ENCODE measurements around the gene VIP.

The VIP gene

DNA sequence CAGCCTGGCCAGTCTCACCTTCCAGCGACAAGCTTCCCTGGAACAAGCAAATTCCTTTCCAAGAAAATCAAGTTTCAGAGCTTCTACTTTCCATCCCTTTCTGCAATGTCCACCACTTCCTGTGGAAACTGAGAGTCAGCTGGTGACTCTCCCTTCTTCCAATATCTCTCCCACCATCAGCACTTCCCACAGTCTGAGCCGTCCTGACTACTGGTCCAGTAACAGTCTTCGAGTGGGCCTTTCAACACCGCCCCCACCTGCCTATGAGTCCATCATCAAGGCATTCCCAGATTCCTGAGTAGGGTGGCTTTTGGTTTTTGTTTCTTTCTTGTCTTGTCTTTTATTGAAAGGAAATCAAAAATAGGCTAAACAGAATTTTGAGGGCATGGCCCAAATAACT is 28.6 kb upstream of the VIP start:
- H3K4me3 ChIP-seq (ENCODE audit: low read depth, low read length) = no peak overlapping the region
- DNase-seq (ENCODE audit: low read depth) = no peak
- TF ChIP-seq, protein P1, sequence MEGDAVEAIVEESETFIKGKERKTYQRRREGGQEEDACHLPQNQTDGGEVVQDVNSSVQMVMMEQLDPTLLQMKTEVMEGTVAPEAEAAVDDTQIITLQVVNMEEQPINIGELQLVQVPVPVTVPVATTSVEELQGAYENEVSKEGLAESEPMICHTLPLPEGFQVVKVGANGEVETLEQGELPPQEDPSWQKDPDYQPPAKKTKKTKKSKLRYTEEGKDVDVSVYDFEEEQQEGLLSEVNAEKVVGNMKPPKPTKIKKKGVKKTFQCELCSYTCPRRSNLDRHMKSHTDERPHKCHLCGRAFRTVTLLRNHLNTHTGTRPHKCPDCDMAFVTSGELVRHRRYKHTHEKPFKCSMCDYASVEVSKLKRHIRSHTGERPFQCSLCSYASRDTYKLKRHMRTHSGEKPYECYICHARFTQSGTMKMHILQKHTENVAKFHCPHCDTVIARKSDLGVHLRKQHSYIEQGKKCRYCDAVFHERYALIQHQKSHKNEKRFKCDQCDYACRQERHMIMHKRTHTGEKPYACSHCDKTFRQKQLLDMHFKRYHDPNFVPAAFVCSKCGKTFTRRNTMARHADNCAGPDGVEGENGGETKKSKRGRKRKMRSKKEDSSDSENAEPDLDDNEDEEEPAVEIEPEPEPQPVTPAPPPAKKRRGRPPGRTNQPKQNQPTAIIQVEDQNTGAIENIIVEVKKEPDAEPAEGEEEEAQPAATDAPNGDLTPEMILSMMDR (IDR thresholded peaks at IDR 0.05; ENCODE audit: control insufficient read depth, extremely low read depth, insufficient read depth) = no peak

DNA sequence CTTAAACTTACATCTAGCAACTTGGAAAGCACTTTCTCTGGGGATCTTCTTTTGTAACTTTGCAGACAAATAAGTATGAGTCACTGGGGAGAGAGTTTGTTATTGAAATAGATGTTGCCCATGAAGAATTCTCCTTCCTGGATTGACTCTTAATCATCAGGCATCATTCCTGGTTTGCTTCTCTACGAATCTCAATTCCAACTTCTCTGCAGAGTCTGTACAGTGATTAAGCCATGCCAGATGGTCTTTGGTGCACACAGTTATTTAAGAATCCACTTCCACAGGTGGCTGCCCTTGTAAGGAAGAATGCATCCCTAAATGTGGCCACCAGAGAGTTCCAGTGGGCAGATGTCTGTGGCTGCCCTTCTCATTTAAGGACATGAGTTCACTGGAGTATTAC is 27.2 kb upstream of the VIP start:
- DNase-seq (ENCODE audit: low read depth) = no peak
- TF ChIP-seq, protein P1 (IDR thresholded peaks at IDR 0.05; ENCODE audit: control insufficient read depth, extremely low read depth, insufficient read depth) = no peak
- no peak overlapping the region for H3K4me3 ChIP-seq (ENCODE audit: low read depth, low read length)

DNA sequence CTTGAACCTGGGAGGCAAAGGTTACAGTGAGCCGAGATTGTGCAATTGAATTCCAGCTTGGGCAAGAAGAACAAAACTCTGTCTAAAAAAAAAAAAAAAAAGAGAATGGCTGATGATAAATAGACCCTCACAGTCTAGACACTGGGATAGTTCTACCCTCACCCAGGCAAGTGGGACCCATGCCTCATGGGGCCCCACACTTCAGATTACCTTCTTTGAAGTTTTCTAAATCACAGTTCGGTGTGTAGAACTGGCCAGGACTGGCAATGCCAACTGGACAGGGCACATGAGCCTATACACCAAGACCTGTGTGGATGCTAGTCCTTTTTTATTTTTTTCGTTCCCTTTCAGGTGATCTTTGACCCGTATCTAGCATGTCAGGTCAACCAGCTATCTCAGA is 24.3 kb upstream of the VIP start:
- H3K4me3 ChIP-seq (ENCODE audit: low read depth, low read length) = no peak overlapping the region
- DNase-seq (ENCODE audit: low read depth) = no peak
- TF ChIP-seq, protein P1 (IDR thresholded peaks at IDR 0.05; ENCODE audit: control insufficient read depth, extremely low read depth, insufficient read depth) = no peak

DNA sequence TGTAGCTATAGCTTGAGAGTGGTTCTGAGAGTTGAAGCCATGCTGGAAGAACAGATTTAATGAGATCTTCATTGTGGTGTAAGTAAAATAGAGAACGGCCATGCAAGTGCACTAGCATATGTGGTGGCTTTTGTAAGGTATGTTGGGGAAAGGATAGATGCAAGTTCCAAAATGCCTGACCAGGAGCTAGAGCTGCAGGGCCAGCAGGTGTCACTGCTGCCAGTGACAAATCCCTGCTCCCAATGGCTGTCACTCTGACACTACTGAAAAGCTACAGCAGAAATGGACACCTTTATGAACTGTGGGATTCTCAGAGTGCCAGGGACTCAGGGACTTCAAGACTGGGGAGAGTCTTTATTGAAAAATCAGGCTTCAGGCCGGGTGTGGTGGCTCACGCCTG is 23.1 kb upstream of the VIP start:
- H3K4me3 ChIP-seq (ENCODE audit: low read depth, low read length) = no peak overlapping the region
- TF ChIP-seq, protein P1 (IDR thresholded peaks at IDR 0.05; ENCODE audit: control insufficient read depth, extremely low read depth, insufficient read depth) = peak; percentile 55
- no peak for DNase-seq (ENCODE audit: low read depth)

DNA sequence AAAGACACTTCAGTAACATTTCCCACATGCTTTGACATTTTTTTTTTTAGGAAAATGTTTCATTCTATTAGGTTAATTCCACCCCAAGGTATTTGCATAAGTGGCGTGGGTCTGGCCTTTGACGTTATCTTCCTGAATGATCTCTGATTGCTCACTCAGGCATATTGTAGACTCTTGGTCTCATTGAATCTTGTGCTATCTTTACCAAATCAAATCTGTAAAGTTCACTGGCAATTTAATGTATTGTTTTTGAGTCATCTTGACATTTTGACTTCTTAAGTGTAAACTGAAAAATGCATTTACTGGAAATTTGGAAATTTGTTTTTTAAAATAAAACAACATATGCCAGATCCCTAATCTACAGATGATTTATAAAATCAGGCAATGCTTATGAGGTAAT is 16.0 kb upstream of the VIP start:
- TF ChIP-seq, protein P1 (IDR thresholded peaks at IDR 0.05; ENCODE audit: control insufficient read depth, extremely low read depth, insufficient read depth) = no peak
- DNase-seq (ENCODE audit: low read depth) = no peak
- H3K4me3 ChIP-seq (ENCODE audit: low read depth, low read length) = no peak overlapping the region

DNA sequence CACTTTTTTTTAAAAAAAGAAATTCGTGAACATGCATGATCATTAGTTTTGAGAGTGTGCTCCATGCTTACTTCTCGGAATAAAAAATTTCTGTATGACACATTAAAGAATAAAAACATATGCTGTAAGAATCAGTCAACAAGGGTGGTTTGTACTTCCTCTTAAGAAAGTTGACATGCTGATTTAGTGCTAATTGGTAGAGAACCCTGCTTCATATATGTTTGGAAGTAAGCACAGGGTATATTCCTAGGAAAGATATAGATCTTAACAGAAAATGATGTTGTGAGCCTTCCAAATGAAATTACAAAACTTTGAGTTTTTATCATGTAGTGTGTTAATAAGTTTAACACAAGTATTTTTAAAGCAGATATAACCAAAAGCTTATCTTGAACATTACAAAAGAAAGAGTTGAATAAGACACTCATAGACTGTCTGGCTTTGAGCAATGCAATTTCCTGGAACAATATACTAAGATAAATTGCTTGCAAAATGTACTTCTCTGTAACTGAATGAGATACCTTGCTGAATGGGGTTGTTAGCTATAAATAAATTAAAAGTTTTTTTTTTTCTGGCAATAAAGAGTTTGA is 13.8 kb upstream of the VIP start:
- H3K4me3 ChIP-seq (ENCODE audit: low read depth, low read length) = no peak overlapping the region
- TF ChIP-seq, protein P1 (IDR thresholded peaks at IDR 0.05; ENCODE audit: control insufficient read depth, extremely low read depth, insufficient read depth) = no peak
- DNase-seq (ENCODE audit: low read depth) = no peak

DNA sequence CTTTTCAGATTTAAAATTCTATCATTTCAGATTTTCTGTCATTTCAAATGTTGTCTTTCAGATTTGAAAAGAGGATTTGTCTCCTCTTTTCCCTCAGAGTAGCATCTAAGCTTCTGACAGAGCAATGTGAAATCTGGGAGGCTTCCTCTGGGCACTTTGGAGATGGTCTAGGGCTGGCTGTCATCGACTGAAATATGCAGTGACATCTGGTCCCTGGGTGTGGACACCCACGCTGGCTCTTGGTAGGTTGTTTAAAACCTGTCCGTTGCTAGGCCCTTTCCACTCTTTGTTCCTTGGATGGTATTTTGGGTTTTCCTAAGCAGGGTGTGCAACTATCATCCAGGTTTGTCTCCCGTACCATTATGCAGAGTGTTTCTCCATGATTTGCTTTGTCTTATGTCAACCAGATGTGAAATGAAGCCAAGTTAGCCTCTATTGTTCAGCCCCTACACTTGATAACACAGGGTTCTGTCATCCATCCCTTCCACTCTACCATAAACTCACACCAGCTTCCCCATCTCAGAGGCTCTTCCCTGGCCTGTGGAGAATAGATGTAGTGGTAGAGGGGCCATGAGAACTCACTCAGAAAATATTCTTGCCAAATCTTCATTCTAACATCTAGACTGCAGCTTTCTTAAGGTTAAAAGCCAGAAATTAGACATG is 5.0 kb upstream of the VIP start:
- TF ChIP-seq, protein P1 (IDR thresholded peaks at IDR 0.05; ENCODE audit: control insufficient read depth, extremely low read depth, insufficient read depth) = no peak
- no peak for DNase-seq (ENCODE audit: low read depth)
- no peak overlapping the region for H3K4me3 ChIP-seq (ENCODE audit: low read depth, low read length)
